Parathyroid adenoma (tissue), 2 donors: ENCODE data around the gene PSMB1.

Experiments
- H2AFZ ChIP-seq: fragments of 300-600 bp; sonication (generic); one replicate; pipeline ENCODE4 v1.7.0; 2017; ENCODE audit warnings: antibody characterized with exemption, mild to moderate bottlenecking
- H3K27ac ChIP-seq: fragments of 300-600 bp; sonication (generic); one replicate; pipeline ENCODE4 v1.7.0; 2017
- H3K27me3 ChIP-seq: fragments of 300-600 bp; sonication (generic); one replicate; pipeline ENCODE4 v1.7.0; 2017; ENCODE audit warnings: low read length; ENCODE audit not compliant: control insufficient read depth, insufficient read depth
- H3K36me3 ChIP-seq: fragments of 300-600 bp; sonication (generic); one replicate; pipeline ENCODE4 v1.7.0; 2017; ENCODE audit warnings: low read length; ENCODE audit not compliant: control insufficient read depth, insufficient read depth
- H3K4me1 ChIP-seq: fragments of 300-600 bp; sonication (generic); one replicate; pipeline ENCODE4 v1.7.0; 2017; ENCODE audit warnings: control low read depth
- H3K4me2 ChIP-seq: fragments of 300-600 bp; sonication (generic); one replicate; pipeline ENCODE4 v1.7.0; 2017; ENCODE audit warnings: low read length
- H3K4me3 ChIP-seq: fragments of 300-600 bp; sonication (generic); one replicate; pipeline ENCODE4 v1.7.0; 2017; ENCODE audit warnings: low read depth, low read length
- H3K79me2 ChIP-seq: fragments of 300-600 bp; sonication (generic); one replicate; pipeline ENCODE4 v1.7.0; 2017; ENCODE audit warnings: control low read depth
- H3K9ac ChIP-seq: fragments of 300-600 bp; sonication (generic); one replicate; pipeline ENCODE4 v1.7.0; 2017; ENCODE audit warnings: mild to moderate bottlenecking
- H3K9me3 ChIP-seq: fragments of 300-600 bp; sonication (generic); one replicate; pipeline ENCODE4 v1.7.0; 2017; ENCODE audit warnings: low read length; ENCODE audit not compliant: control insufficient read depth
- TF ChIP-seq, protein P1 (sequence below): fragments of 300-600 bp; sonication (generic); IDR thresholded peaks from one replicate; pipeline ENCODE4 v1.7.0; 2017; ENCODE audit warnings: antibody characterized with exemption, mild to moderate bottlenecking
- donor health status: primary hyperparathyroidism.

PSMB1 gene

DNA sequence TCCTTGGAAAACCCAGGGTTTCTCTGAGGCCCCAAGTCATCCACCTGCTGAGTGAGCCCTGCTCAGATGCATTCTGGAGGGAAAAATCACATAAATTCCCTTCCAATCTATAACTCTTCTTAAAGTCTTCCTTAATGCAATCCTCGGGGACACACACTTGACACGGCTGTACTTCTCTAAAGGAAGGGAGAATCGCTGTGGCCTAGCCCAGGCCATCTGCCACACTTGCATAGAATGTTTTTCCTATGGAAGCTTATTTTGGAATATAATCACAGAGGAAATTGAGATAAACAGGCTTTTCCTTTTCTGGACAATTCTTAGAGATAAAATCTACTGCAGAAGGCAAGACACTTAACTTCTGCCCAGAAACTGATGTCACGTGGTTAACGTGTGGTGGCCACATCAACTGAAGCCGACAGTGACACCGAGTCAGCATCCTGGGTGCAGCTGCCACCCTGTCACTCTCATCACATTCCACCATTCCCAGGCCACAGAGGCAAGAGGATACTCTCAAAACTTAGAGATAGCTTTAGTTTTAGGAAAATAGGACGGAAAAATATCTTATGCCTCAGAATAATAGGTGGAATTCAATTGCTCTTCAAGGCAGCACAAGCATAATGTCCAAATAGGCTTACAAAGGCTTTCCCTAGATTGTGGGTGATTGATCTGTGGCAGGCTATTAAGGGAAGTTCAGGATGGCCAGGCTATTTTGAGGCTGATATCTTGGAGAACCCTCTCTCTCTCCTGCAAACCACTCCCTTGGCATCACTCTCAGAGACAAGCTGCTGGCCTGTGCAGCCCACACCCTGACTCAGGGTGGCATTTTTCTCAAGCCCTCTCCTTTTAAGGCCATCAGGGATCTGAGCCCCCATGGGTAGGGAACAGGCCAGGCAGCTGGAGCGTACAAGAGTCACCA lies 29.6 kb downstream of the PSMB1 start:
- H3K9me3 ChIP-seq: no peaks in the 10 kb centered on the region
- H3K4me3 ChIP-seq: no peak overlapping the region
- no peaks in the 10 kb centered on the region for H3K79me2 ChIP-seq
- H2AFZ ChIP-seq: no peak overlapping the region
- H3K9ac ChIP-seq: no peak overlapping the region
- no peak overlapping the region for H3K4me2 ChIP-seq
- no peak overlapping the region for H3K27ac ChIP-seq
- H3K27me3 ChIP-seq: no peaks in the 10 kb centered on the region
- no peaks in the 10 kb centered on the region for H3K36me3 ChIP-seq
- TF ChIP-seq, protein P1, sequence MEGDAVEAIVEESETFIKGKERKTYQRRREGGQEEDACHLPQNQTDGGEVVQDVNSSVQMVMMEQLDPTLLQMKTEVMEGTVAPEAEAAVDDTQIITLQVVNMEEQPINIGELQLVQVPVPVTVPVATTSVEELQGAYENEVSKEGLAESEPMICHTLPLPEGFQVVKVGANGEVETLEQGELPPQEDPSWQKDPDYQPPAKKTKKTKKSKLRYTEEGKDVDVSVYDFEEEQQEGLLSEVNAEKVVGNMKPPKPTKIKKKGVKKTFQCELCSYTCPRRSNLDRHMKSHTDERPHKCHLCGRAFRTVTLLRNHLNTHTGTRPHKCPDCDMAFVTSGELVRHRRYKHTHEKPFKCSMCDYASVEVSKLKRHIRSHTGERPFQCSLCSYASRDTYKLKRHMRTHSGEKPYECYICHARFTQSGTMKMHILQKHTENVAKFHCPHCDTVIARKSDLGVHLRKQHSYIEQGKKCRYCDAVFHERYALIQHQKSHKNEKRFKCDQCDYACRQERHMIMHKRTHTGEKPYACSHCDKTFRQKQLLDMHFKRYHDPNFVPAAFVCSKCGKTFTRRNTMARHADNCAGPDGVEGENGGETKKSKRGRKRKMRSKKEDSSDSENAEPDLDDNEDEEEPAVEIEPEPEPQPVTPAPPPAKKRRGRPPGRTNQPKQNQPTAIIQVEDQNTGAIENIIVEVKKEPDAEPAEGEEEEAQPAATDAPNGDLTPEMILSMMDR: no peak
- peaks cover 5% of the 10 kb centered on the region for H3K4me1 ChIP-seq

DNA sequence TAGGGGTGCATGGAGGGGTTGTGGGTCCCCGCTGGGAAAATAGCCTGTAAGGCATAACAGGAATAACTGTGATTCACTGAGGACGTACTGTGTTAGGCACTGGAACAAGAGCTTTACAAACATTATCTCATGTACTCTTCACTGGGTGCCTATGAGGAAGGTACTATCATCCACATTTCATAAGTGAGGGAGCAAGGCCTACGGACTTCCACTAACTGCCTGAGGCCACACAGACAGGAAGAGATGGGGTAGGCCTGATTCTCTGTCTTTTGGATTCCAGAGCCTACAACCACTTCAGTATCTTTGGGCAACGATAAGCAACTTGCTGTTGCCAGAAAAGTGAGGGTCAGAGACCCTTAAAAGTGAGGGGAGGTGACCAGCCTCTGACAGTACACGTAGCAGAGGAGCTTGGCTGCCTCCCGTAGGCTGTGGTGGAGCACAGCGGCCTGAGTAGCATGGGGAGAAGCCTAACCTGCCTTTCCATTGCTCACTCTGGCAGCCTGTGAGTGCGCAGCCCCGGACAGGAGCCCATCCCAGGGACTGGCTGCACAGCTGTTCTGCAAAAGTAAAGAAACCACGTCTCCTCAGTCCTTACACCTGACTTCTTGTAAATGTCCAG lies 30.4 kb downstream of the PSMB1 start:
- H3K27me3 ChIP-seq: no peaks in the 10 kb centered on the region
- H3K27ac ChIP-seq: no peak overlapping the region
- H3K4me2 ChIP-seq: no peak overlapping the region
- H2AFZ ChIP-seq: no peak overlapping the region
- H3K4me3 ChIP-seq: no peak overlapping the region
- H3K9me3 ChIP-seq: no peaks in the 10 kb centered on the region
- H3K9ac ChIP-seq: no peak overlapping the region
- TF ChIP-seq, protein P1: no peak
- H3K36me3 ChIP-seq: no peaks in the 10 kb centered on the region
- H3K4me1 ChIP-seq: peaks cover 5% of the 10 kb centered on the region
- H3K79me2 ChIP-seq: no peaks in the 10 kb centered on the region

DNA sequence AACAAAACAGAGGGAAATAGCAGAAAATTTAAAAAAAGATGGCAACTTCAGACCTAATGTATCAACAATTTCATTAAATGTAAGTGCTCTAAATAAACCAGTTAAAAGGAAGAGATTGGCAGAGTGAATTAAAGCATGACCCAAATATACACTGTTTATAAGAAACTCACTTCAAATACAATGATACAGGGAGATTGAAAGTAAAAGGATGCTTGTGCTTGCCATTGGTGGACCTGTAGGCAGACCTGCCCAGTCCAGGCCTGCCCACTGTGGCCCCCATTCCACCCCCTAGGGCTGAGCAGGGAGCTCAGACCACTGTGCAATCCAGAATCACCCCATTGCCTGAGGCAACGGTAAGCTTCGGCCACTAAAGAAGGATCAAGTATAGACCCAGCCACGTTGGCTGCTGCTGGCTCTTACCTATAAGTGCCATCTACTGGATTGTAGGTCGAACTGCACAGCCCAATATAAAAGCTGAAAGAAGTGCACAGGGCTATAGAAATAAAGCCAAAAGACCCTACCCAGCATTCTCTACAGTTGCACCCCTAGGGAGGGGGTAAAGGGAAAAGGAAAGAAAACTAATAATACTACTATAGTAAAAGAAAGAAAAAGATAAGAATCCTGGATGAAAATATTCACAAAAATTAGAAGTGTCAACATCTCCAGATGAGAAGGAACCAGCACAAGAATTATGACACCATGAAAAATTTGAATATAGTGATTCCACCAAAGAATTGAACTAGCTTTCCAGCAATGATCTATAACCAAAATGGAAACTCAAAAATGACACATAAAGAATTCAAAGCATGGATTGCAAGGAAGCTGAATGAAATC lies 36.1 kb downstream of the PSMB1 start:
- no peaks in the 10 kb centered on the region for H3K79me2 ChIP-seq
- H2AFZ ChIP-seq: peak overlapping the region; percentile 79
- H3K4me1 ChIP-seq: no peaks in the 10 kb centered on the region
- no peaks in the 10 kb centered on the region for H3K36me3 ChIP-seq
- TF ChIP-seq, protein P1: peak; percentile 85
- no peaks in the 10 kb centered on the region for H3K27me3 ChIP-seq
- no peaks in the 10 kb centered on the region for H3K9me3 ChIP-seq
- no peak overlapping the region for H3K4me2 ChIP-seq
- H3K9ac ChIP-seq: no peak overlapping the region
- no peak overlapping the region for H3K27ac ChIP-seq
- H3K4me3 ChIP-seq: no peak overlapping the region

DNA sequence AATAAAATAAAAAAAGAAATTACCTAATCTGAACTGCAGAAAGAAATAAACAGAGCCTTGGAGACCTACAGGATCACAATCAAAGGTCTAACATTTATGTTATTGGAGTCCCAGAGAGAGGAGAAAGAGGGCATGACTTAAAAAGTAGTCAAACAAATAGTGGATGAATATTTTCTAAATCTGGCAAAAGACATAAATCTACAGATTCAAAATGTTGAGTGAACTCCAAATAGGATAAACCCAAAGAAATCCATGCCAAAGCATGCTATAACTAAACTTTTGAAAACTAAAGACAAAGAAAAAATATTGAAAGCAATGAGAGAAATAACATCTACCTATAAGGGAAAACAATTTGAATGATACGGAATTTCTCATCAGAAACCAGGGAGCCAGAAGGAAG lies 38.2 kb downstream of the PSMB1 start:
- no peaks in the 10 kb centered on the region for H3K79me2 ChIP-seq
- no peak overlapping the region for H3K9ac ChIP-seq
- H2AFZ ChIP-seq: no peak overlapping the region
- no peaks in the 10 kb centered on the region for H3K27me3 ChIP-seq
- no peaks in the 10 kb centered on the region for H3K4me1 ChIP-seq
- H3K4me3 ChIP-seq: no peak overlapping the region
- H3K9me3 ChIP-seq: no peaks in the 10 kb centered on the region
- H3K4me2 ChIP-seq: no peak overlapping the region
- H3K36me3 ChIP-seq: no peaks in the 10 kb centered on the region
- TF ChIP-seq, protein P1: no peak
- H3K27ac ChIP-seq: no peak overlapping the region
